ENCODE data around the gene CBR4.

GRCh38 chr4:169024762-169025161, 14.7 kb upstream of the CBR4 start:
- TF ChIP-seq, protein P1, sequence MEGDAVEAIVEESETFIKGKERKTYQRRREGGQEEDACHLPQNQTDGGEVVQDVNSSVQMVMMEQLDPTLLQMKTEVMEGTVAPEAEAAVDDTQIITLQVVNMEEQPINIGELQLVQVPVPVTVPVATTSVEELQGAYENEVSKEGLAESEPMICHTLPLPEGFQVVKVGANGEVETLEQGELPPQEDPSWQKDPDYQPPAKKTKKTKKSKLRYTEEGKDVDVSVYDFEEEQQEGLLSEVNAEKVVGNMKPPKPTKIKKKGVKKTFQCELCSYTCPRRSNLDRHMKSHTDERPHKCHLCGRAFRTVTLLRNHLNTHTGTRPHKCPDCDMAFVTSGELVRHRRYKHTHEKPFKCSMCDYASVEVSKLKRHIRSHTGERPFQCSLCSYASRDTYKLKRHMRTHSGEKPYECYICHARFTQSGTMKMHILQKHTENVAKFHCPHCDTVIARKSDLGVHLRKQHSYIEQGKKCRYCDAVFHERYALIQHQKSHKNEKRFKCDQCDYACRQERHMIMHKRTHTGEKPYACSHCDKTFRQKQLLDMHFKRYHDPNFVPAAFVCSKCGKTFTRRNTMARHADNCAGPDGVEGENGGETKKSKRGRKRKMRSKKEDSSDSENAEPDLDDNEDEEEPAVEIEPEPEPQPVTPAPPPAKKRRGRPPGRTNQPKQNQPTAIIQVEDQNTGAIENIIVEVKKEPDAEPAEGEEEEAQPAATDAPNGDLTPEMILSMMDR (IDR thresholded peaks at IDR 0.05) = no peak
- TF ChIP-seq ELF4 (CRISPR knock-in tag; IDR thresholded peaks at IDR 0.05; ENCODE audit: low read depth) (no peak), NR3C1 (CRISPR knock-in tag; conservative IDR thresholded peaks at IDR 0.05; ENCODE audit: low read depth) (no peak), ZNF396 (CRISPR knock-in tag; IDR thresholded peaks at IDR 0.05; ENCODE audit: borderline replicate concordance) (no peak), OVOL2 (CRISPR knock-in tag; IDR thresholded peaks at IDR 0.05; ENCODE audit: borderline replicate concordance) (no peak), SMAD3 (CRISPR knock-in tag; IDR thresholded peaks at IDR 0.05; ENCODE audit: borderline replicate concordance) (no peak), ZNF121 (CRISPR knock-in tag; IDR thresholded peaks at IDR 0.05) (no peak)
- TF ChIP-seq, protein P2, sequence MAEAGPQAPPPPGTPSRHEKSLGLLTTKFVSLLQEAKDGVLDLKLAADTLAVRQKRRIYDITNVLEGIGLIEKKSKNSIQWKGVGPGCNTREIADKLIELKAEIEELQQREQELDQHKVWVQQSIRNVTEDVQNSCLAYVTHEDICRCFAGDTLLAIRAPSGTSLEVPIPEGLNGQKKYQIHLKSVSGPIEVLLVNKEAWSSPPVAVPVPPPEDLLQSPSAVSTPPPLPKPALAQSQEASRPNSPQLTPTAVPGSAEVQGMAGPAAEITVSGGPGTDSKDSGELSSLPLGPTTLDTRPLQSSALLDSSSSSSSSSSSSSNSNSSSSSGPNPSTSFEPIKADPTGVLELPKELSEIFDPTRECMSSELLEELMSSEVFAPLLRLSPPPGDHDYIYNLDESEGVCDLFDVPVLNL (CRISPR knock-in tag; IDR thresholded peaks at IDR 0.05; ENCODE audit: borderline replicate concordance, low read depth) = no peak
- TF ChIP-seq, protein P3, sequence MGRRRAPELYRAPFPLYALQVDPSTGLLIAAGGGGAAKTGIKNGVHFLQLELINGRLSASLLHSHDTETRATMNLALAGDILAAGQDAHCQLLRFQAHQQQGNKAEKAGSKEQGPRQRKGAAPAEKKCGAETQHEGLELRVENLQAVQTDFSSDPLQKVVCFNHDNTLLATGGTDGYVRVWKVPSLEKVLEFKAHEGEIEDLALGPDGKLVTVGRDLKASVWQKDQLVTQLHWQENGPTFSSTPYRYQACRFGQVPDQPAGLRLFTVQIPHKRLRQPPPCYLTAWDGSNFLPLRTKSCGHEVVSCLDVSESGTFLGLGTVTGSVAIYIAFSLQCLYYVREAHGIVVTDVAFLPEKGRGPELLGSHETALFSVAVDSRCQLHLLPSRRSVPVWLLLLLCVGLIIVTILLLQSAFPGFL (CRISPR knock-in tag; IDR thresholded peaks at IDR 0.05; ENCODE audit: borderline replicate concordance) = no peak
- TF ChIP-seq, protein P4, sequence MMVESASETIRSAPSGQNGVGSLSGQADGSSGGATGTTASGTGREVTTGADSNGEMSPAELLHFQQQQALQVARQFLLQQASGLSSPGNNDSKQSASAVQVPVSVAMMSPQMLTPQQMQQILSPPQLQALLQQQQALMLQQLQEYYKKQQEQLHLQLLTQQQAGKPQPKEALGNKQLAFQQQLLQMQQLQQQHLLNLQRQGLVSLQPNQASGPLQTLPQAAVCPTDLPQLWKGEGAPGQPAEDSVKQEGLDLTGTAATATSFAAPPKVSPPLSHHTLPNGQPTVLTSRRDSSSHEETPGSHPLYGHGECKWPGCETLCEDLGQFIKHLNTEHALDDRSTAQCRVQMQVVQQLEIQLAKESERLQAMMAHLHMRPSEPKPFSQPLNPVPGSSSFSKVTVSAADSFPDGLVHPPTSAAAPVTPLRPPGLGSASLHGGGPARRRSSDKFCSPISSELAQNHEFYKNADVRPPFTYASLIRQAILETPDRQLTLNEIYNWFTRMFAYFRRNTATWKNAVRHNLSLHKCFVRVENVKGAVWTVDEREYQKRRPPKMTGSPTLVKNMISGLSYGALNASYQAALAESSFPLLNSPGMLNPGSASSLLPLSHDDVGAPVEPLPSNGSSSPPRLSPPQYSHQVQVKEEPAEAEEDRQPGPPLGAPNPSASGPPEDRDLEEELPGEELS (CRISPR knock-in tag; IDR thresholded peaks at IDR 0.05) = no peak

Data from WTC11 (cell line).